ENCODE measurements around the gene MPG.

- TF ChIP-seq CTCF (IDR thresholded peaks at IDR 0.05) (no peak), EP300 (IDR thresholded peaks at IDR 0.05) (no peak), POLR2A (IDR thresholded peaks at IDR 0.05) (no peak)
Observed at GRCh38 chr16:118857-119256, 40.8 kb downstream of the MPG start.
